WTC11 (cell line): ENCODE results near the gene ALDH3A2. TPM values are rescaled to one million over a fixed set of nuclear protein-coding genes. Genes with fewer than 3 reads are reported as not detected.

Experiments used
- ATAC-seq: fragments of 200-7000 bp; cut with Tn5 transposase; 2 replicates; pipeline ENCODE4 v1.10.0; 2021; ENCODE audit warnings: mild to moderate bottlenecking, moderate library complexity
- CTCF ChIA-PET: fragments of 300-600 bp; sonication (Branson Sonifier 250); formaldehyde crosslinking; loops from one replicate; lab custom pipeline; 2021; ENCODE audit warnings: antibody characterized with exemption; lab: Charles Lee
- POLR2A ChIA-PET: fragments of 350-600 bp; sonication (Branson Sonifier 250); formaldehyde crosslinking; loops from one replicate; lab custom pipeline; 2021; ENCODE audit warnings: antibody characterized with exemption; lab: Charles Lee
- DNase-seq: peaks from one replicate; pipeline ENCODE4 v3.0.0; 2021; ENCODE audit warnings: low spot score
- H3K27ac Mint-ChIP-seq: 2 replicates; pipeline ENCODE4 v1.8.0; 2021; ENCODE audit warnings: mixed read lengths
- H3K27me3 Mint-ChIP-seq: 2 replicates; pipeline ENCODE4 v1.8.0; 2021; ENCODE audit warnings: low read depth, mild to moderate bottlenecking, moderate library complexity, mixed read lengths
- H3K36me3 Mint-ChIP-seq: 2 replicates; pipeline ENCODE4 v1.8.0; 2021; ENCODE audit warnings: mixed read lengths
- H3K4me1 Mint-ChIP-seq: 2 replicates; pipeline ENCODE4 v1.8.0; 2022; ENCODE audit warnings: mixed read lengths
- H3K4me3 Mint-ChIP-seq: 2 replicates; pipeline ENCODE4 v1.8.0; 2021; ENCODE audit warnings: mild to moderate bottlenecking, moderate library complexity, mixed read lengths
- H3K9me3 Mint-ChIP-seq: 2 replicates; pipeline ENCODE4 v1.8.0; 2021; ENCODE audit warnings: mixed read lengths
- CBFB ChIP-seq: sonication (generic); formaldehyde crosslinking; IDR thresholded peaks from 2 replicates; pipeline ENCODE4 v1.8.1; 2022; ENCODE audit warnings: mild to moderate bottlenecking, low read depth, missing genetic modification reagents
- ETV6 ChIP-seq: sonication (generic); formaldehyde crosslinking; IDR thresholded peaks from 2 replicates; pipeline ENCODE4 v1.8.1; 2022; ENCODE audit warnings: mild to moderate bottlenecking, missing genetic modification reagents
- GTF2I ChIP-seq: fragments of 250-450 bp; sonication (Bioruptor Pico); conservative IDR thresholded peaks from 2 replicates; pipeline ENCODE4 v1.4.0; 2021; ENCODE audit warnings: mild to moderate bottlenecking
- HMGA2 ChIP-seq: fragments of 250-450 bp; sonication (Bioruptor Pico); IDR thresholded peaks from 2 replicates; pipeline ENCODE4 v1.4.0; 2021; ENCODE audit warnings: mild to moderate bottlenecking, moderate library complexity
- IRF2 ChIP-seq: sonication (generic); formaldehyde crosslinking; IDR thresholded peaks from 2 replicates; pipeline ENCODE4 v1.8.0; 2022; ENCODE audit warnings: low read depth, missing genetic modification reagents, borderline replicate concordance
- JAZF1 ChIP-seq: fragments of 250-450 bp; sonication (Bioruptor Pico); IDR thresholded peaks from 2 replicates; pipeline ENCODE4 v1.9.0; 2021; ENCODE audit warnings: moderate library complexity, mild to moderate bottlenecking, inconsistent platforms
- NFATC4 ChIP-seq: fragments of 250-450 bp; sonication (Bioruptor Pico); IDR thresholded peaks from 2 replicates; pipeline ENCODE4 v1.9.0; 2021; ENCODE audit warnings: mild to moderate bottlenecking
- NR1H2 ChIP-seq: sonication (generic); formaldehyde crosslinking; IDR thresholded peaks from 2 replicates; pipeline ENCODE4 v1.9.0; 2021; ENCODE audit warnings: mild to moderate bottlenecking, moderate library complexity, missing genetic modification reagents
- RORB ChIP-seq: fragments of 250-450 bp; sonication (Bioruptor Pico); IDR thresholded peaks from 2 replicates; pipeline ENCODE4 v1.9.0; 2021; ENCODE audit warnings: mild to moderate bottlenecking
- SMAD4 ChIP-seq: sonication (generic); formaldehyde crosslinking; IDR thresholded peaks from 2 replicates; pipeline ENCODE4 v1.8.0; 2022; ENCODE audit warnings: mild to moderate bottlenecking, missing genetic modification reagents
- SOX15 ChIP-seq: fragments of 250-450 bp; sonication (Bioruptor Pico); IDR thresholded peaks from 2 replicates; pipeline ENCODE4 v1.9.0; 2021; ENCODE audit warnings: mild to moderate bottlenecking
- TCF7 ChIP-seq: sonication (generic); formaldehyde crosslinking; IDR thresholded peaks from 2 replicates; pipeline ENCODE4 v1.8.0; 2022; ENCODE audit warnings: mild to moderate bottlenecking, low read depth, missing genetic modification reagents, moderate library complexity
- ZNF121 ChIP-seq: sonication (generic); formaldehyde crosslinking; IDR thresholded peaks from 2 replicates; pipeline ENCODE4 v1.8.0; 2023; ENCODE audit warnings: missing genetic modification reagents
- ZNF219 ChIP-seq: sonication (generic); formaldehyde crosslinking; IDR thresholded peaks from 2 replicates; pipeline ENCODE4 v1.8.0; 2023; ENCODE audit warnings: missing genetic modification reagents, mild to moderate bottlenecking, borderline replicate concordance
- ZNF671 ChIP-seq: fragments of 250-450 bp; sonication (Bioruptor Pico); IDR thresholded peaks from 2 replicates; pipeline ENCODE4 v1.8.0; 2021; ENCODE audit warnings: mild to moderate bottlenecking
- total RNA-seq: library from RNA; stranded (reverse); gene quantifications from 3 replicates; pipeline ENCODE4 v1.2.3, GENCODE V29; 2021
- TF ChIP-seq, protein P1 (sequence below): sonication (generic); formaldehyde crosslinking; IDR thresholded peaks from 2 replicates; pipeline ENCODE4 v1.8.0; 2022; ENCODE audit warnings: mild to moderate bottlenecking, missing genetic modification reagents
- TF ChIP-seq, protein P2 (sequence below): sonication (generic); formaldehyde crosslinking; IDR thresholded peaks from 2 replicates; pipeline ENCODE4 v1.8.0; 2022; ENCODE audit warnings: mild to moderate bottlenecking, missing genetic modification reagents
- TF ChIP-seq, protein P3 (sequence below): fragments of 250-450 bp; sonication (Bioruptor Pico); IDR thresholded peaks from 2 replicates; pipeline ENCODE4 v1.9.0; 2021; ENCODE audit warnings: mild to moderate bottlenecking
- TF ChIP-seq, protein P4 (sequence below): sonication (generic); formaldehyde crosslinking; IDR thresholded peaks from 2 replicates; pipeline ENCODE4 v1.8.0; 2023; ENCODE audit warnings: missing genetic modification reagents
- TF ChIP-seq, protein P5 (sequence below): sonication (generic); formaldehyde crosslinking; conservative IDR thresholded peaks from 2 replicates; pipeline ENCODE4 v1.8.1; 2023; ENCODE audit warnings: mild to moderate bottlenecking, low read depth, missing genetic modification reagents, moderate library complexity
- TF ChIP-seq, protein P6 (sequence below): sonication (generic); formaldehyde crosslinking; IDR thresholded peaks from 2 replicates; pipeline ENCODE4 v1.8.1; 2022; ENCODE audit warnings: missing genetic modification reagents, borderline replicate concordance
- TF ChIP-seq, protein P7 (sequence below): sonication (generic); formaldehyde crosslinking; IDR thresholded peaks from 2 replicates; pipeline ENCODE4 v1.8.1; 2023; ENCODE audit warnings: mild to moderate bottlenecking, moderate library complexity, missing genetic modification reagents

The ALDH3A2 gene
- total RNA-seq, 1 experiment from 2014 or later: 68.5 TPM

DNA sequence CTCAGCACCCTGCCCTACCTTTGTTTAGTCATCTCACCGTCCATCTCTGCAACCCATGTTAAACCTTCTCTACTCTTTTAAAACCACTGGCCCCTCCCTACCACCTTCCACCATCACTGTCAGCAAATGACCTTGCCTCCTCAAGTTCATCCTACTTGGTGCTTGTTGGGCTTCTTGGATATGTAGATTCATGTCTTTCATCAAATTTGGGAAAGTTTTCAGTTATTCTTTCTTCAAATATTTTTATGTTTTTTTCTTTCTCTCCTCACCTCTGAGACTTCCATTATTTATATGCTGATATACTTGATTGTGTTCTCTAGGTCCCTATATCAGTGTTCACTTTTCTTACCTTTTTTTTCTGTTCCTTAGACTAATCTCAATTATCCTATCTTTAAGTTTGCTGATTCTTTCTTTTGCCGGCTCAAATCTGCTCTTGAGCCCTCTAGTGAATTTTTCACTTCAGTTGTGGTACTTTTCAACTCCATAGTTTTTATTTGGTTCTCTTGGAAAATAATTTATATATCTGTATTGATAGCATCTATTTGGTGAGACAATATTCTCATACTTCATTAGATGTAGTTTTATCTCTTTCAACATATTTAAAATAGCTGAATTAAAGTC lies 28.7 kb upstream of the ALDH3A2 start:
- no peaks in the 10 kb centered on the region for H3K4me1 Mint-ChIP-seq
- H3K27ac Mint-ChIP-seq: no peak overlapping the region
- CTCF ChIA-PET: no interaction called here
- H3K4me3 Mint-ChIP-seq: no peak overlapping the region
- H3K27me3 Mint-ChIP-seq: peaks cover 6% of the 10 kb centered on the region; the same call in 1 of the 2 replicates
- H3K36me3 Mint-ChIP-seq: peaks cover 30% of the 10 kb centered on the region
- no peak for ATAC-seq
- no peak for DNase-seq
- POLR2A ChIA-PET: no interaction called here
- TF ChIP-seq, protein P1, sequence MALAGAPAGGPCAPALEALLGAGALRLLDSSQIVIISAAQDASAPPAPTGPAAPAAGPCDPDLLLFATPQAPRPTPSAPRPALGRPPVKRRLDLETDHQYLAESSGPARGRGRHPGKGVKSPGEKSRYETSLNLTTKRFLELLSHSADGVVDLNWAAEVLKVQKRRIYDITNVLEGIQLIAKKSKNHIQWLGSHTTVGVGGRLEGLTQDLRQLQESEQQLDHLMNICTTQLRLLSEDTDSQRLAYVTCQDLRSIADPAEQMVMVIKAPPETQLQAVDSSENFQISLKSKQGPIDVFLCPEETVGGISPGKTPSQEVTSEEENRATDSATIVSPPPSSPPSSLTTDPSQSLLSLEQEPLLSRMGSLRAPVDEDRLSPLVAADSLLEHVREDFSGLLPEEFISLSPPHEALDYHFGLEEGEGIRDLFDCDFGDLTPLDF: no peak
- TF ChIP-seq ZNF671 (CRISPR knock-in tag): no peak
- TF ChIP-seq, protein P2, sequence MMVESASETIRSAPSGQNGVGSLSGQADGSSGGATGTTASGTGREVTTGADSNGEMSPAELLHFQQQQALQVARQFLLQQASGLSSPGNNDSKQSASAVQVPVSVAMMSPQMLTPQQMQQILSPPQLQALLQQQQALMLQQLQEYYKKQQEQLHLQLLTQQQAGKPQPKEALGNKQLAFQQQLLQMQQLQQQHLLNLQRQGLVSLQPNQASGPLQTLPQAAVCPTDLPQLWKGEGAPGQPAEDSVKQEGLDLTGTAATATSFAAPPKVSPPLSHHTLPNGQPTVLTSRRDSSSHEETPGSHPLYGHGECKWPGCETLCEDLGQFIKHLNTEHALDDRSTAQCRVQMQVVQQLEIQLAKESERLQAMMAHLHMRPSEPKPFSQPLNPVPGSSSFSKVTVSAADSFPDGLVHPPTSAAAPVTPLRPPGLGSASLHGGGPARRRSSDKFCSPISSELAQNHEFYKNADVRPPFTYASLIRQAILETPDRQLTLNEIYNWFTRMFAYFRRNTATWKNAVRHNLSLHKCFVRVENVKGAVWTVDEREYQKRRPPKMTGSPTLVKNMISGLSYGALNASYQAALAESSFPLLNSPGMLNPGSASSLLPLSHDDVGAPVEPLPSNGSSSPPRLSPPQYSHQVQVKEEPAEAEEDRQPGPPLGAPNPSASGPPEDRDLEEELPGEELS: no peak
- TF ChIP-seq RORB (CRISPR knock-in tag): no peak
- TF ChIP-seq, protein P3, sequence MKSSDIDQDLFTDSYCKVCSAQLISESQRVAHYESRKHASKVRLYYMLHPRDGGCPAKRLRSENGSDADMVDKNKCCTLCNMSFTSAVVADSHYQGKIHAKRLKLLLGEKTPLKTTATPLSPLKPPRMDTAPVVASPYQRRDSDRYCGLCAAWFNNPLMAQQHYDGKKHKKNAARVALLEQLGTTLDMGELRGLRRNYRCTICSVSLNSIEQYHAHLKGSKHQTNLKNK (CRISPR knock-in tag): no peak
- TF ChIP-seq SOX15 (CRISPR knock-in tag): no peak
- TF ChIP-seq SMAD4 (CRISPR knock-in tag): no peak
- no peak for TF ChIP-seq CBFB (CRISPR knock-in tag)
- TF ChIP-seq NR1H2 (CRISPR knock-in tag): no peak
- no peak for TF ChIP-seq TCF7 (CRISPR knock-in tag)
- TF ChIP-seq ZNF121 (CRISPR knock-in tag): no peak
- TF ChIP-seq IRF2 (CRISPR knock-in tag): no peak
- H3K9me3 Mint-ChIP-seq: peaks cover 39% of the 10 kb centered on the region

DNA sequence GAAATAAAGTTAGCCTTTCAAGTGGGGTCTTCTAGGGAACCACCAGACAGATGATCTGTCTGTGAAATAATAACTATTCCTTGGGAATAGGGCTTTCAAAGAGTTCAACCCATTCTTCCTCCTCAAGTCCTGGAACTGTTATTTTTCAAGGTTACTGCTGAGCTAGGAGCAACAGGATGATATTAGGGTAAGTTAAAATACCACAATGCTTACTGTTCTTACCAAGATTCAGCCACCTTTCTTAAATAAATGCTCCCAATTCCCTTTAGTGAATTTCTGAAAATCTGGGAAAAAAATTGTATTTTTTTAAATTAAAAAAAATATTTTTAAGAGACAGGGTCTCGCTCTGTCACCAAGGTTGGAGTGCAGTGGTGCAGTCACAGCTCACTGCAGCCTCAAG lies 26.9 kb upstream of the ALDH3A2 start:
- CTCF ChIA-PET: interaction anchor here (1.3 kb wide), 1 partner anchor 145 kb away, joined by 4 read pairs; no protein-coding TSS in a partner anchor
- H3K27ac Mint-ChIP-seq: no peak overlapping the region

DNA sequence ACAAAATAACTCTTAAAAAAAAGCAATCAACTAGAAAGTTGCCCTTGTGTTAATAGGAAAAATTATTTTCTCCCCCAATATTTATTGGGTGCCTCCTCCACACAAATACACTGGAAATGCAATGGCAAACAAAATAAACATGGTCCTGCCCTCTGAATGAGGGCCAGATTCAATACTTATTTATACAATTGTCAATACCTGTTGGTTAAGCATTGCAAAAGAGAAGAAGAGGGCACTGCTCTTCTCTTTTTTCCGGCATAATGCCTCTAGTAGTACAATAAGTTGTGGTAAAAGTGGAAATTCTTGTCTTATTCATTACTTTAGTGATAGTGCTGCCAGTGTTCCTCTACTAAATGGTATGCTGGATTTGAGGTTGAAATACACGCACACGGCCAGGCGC lies 22.5 kb upstream of the ALDH3A2 start:
- H3K4me1 Mint-ChIP-seq: no peaks in the 10 kb centered on the region
- ChIA-PET POLR2A (no interaction called here), CTCF (no interaction called here)
- DNase-seq: no peak
- peaks cover 4% of the 10 kb centered on the region; the same call in 1 of the 2 replicates for H3K9me3 Mint-ChIP-seq
- H3K36me3 Mint-ChIP-seq: 0 out of 2 replicates have a peak, but pooled peaks cover 3% of the 10 kb centered on the region
- H3K4me3 Mint-ChIP-seq: no peak overlapping the region
- no peak overlapping the region for H3K27ac Mint-ChIP-seq
- ATAC-seq: no peak
- H3K27me3 Mint-ChIP-seq: no peaks in the 10 kb centered on the region; the same call in 1 of the 2 replicates
- TF ChIP-seq, protein P1: no peak
- TF ChIP-seq, protein P4, sequence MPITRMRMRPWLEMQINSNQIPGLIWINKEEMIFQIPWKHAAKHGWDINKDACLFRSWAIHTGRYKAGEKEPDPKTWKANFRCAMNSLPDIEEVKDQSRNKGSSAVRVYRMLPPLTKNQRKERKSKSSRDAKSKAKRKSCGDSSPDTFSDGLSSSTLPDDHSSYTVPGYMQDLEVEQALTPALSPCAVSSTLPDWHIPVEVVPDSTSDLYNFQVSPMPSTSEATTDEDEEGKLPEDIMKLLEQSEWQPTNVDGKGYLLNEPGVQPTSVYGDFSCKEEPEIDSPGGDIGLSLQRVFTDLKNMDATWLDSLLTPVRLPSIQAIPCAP (CRISPR knock-in tag): no peak
- TF ChIP-seq ZNF219 (CRISPR knock-in tag) (no peak), SMAD4 (CRISPR knock-in tag) (no peak), NFATC4 (CRISPR knock-in tag) (no peak)
- TF ChIP-seq, protein P5, sequence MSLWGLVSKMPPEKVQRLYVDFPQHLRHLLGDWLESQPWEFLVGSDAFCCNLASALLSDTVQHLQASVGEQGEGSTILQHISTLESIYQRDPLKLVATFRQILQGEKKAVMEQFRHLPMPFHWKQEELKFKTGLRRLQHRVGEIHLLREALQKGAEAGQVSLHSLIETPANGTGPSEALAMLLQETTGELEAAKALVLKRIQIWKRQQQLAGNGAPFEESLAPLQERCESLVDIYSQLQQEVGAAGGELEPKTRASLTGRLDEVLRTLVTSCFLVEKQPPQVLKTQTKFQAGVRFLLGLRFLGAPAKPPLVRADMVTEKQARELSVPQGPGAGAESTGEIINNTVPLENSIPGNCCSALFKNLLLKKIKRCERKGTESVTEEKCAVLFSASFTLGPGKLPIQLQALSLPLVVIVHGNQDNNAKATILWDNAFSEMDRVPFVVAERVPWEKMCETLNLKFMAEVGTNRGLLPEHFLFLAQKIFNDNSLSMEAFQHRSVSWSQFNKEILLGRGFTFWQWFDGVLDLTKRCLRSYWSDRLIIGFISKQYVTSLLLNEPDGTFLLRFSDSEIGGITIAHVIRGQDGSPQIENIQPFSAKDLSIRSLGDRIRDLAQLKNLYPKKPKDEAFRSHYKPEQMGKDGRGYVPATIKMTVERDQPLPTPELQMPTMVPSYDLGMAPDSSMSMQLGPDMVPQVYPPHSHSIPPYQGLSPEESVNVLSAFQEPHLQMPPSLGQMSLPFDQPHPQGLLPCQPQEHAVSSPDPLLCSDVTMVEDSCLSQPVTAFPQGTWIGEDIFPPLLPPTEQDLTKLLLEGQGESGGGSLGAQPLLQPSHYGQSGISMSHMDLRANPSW: no peak
- TF ChIP-seq, protein P6, sequence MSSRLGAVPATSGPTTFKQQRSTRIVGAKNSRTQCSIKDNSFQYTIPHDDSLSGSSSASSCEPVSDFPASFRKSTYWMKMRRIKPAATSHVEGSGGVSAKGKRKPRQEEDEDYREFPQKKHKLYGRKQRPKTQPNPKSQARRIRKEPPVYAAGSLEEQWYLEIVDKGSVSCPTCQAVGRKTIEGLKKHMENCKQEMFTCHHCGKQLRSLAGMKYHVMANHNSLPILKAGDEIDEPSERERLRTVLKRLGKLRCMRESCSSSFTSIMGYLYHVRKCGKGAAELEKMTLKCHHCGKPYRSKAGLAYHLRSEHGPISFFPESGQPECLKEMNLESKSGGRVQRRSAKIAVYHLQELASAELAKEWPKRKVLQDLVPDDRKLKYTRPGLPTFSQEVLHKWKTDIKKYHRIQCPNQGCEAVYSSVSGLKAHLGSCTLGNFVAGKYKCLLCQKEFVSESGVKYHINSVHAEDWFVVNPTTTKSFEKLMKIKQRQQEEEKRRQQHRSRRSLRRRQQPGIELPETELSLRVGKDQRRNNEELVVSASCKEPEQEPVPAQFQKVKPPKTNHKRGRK (CRISPR knock-in tag): no peak
- TF ChIP-seq, protein P7, sequence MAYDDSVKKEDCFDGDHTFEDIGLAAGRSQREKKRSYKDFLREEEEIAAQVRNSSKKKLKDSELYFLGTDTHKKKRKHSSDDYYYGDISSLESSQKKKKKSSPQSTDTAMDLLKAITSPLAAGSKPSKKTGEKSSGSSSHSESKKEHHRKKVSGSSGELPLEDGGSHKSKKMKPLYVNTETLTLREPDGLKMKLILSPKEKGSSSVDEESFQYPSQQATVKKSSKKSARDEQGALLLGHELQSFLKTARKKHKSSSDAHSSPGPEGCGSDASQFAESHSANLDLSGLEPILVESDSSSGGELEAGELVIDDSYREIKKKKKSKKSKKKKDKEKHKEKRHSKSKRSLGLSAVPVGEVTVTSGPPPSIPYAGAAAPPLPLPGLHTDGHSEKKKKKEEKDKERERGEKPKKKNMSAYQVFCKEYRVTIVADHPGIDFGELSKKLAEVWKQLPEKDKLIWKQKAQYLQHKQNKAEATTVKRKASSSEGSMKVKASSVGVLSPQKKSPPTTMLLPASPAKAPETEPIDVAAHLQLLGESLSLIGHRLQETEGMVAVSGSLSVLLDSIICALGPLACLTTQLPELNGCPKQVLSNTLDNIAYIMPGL: no peak

More for the DNA sequence above, 26.9 kb upstream of the ALDH3A2 start:
- peaks cover 6% of the 10 kb centered on the region; the same call in 1 of the 2 replicates for H3K27me3 Mint-ChIP-seq
- ATAC-seq (no peak), DNase-seq (no peak)
- peaks cover 37% of the 10 kb centered on the region for H3K9me3 Mint-ChIP-seq
- H3K4me1 Mint-ChIP-seq: no peaks in the 10 kb centered on the region
- POLR2A ChIA-PET: no interaction called here
- H3K36me3 Mint-ChIP-seq: peaks cover 29% of the 10 kb centered on the region
- TF ChIP-seq GTF2I (CRISPR knock-in tag) (no peak), ETV6 (no peak), JAZF1 (CRISPR knock-in tag) (no peak), HMGA2 (no peak)
- no peak overlapping the region for H3K4me3 Mint-ChIP-seq
